Activated CD4-positive, alpha-beta T cell treated with anti-CD3 and anti-CD28 coated beads, Interleukin-2, Interleukin-6, amounts not matched to agents 100 ng/mL and 50 ng/mL, durations not matched to agents 16 hours and 8 hours (primary cell): ENCODE measurements around the gene ARHGAP19.
"Not testable (repeated sequence)": the region's sequence is repeated elsewhere in the genome, so short reads cannot be mapped to it uniquely, and the experiment has no call there.

ENCODE experiments used
- DNase-seq: peaks from one replicate; pipeline ENCODE4 v3.0.0-alpha.2; 2020

The ARHGAP19 gene

DNA sequence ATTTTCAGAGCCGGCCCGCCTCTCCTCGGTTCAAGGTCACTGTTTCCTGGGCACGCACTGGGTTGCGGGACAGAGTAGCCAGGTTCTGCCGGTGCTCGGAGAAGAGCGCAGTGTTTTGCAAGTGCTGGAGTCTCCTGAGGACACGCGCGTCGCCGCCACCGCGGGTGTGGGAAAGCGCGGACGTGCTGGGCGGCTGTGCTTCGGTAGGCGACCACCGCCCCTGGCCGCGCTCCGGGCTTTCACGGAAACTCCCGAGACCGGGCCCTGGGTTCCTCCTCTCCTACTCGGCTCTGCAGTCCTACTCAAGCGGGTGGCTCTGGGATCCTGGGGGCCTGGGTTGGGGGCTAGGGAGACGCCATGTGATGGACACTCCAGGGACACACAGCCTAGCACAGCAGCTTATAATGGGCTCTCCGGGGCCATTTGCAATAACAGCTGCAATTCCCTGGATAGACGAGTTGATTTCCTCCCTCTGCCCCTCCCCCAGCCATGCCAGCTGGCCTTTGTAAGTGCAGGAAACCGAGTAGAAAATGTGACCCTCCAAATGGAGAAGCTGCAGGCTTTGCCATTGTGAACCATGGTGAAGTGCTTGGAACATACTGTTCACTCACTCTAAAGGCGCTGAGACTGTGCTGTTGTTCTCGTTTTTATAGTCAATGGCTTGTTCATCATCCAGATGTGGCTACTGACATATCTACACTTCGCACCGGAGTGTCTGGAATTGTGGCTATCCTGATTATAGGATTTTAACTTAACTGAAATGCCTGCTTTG lies 28.8 kb upstream of the ARHGAP19 start:
- no peak for DNase-seq

DNA sequence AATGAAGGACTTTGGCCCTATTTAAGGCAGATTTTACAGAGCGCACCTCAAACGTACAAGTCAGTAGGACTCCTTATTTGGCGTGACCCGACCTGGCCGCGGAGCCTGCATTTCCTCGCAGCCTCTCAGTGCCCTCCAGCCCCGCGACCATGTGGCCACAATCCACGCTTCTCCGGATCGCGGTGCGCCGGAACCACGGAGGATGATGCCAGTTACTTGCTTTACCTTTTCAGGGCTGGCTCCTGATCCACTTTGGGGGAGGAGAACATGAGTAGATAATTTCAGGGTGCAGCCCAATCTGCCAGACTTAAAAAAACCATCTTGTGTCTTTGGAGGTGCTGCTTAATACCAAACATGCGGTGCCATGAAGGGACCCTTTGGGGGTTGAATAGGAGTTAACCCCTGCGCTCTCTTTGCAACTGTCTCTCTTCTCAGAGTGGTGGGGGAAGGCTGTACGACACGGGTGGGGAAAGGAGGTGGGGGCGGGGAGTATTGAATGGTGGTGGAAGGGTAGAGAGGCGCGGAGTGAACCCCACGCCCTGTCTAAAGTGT lies 28.1 kb upstream of the ARHGAP19 start:
- DNase-seq = no peak

DNA sequence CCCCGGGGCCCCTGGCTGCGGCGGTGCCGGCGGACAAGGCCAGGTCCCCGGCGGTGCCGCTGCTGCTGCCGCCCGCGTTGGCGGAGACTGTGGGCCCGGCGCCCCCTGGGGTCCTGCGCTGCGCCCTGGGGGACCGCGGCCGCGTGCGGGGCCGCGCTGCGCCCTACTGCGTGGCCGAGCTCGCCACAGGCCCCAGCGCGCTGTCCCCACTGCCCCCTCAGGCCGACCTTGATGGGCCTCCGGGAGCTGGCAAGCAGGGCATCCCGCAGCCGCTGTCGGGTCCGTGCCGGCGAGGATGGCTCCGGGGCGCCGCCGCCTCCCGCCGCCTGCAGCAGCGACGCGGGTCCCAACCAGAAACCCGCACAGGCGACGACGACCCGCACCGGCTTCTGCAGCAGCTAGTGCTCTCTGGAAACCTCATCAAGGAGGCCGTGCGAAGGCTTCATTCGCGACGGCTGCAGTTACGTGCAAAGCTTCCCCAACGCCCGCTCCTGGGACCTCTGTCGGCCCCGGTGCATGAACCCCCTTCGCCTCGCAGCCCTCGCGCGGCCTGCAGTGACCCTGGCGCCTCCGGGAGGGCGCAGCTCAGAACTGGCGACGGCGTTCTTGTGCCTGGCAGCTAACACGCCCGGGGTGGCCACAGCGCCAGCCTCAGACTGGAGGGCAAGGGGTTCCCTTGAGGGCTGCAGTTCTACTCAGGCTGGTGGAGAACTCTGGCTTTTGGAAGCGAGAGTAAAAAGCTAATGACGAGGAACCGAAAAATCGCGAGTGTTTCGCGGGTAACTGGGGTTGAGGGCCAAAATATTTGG lies 27.4 kb upstream of the ARHGAP19 start:
- DNase-seq = peak; percentile 66

DNA sequence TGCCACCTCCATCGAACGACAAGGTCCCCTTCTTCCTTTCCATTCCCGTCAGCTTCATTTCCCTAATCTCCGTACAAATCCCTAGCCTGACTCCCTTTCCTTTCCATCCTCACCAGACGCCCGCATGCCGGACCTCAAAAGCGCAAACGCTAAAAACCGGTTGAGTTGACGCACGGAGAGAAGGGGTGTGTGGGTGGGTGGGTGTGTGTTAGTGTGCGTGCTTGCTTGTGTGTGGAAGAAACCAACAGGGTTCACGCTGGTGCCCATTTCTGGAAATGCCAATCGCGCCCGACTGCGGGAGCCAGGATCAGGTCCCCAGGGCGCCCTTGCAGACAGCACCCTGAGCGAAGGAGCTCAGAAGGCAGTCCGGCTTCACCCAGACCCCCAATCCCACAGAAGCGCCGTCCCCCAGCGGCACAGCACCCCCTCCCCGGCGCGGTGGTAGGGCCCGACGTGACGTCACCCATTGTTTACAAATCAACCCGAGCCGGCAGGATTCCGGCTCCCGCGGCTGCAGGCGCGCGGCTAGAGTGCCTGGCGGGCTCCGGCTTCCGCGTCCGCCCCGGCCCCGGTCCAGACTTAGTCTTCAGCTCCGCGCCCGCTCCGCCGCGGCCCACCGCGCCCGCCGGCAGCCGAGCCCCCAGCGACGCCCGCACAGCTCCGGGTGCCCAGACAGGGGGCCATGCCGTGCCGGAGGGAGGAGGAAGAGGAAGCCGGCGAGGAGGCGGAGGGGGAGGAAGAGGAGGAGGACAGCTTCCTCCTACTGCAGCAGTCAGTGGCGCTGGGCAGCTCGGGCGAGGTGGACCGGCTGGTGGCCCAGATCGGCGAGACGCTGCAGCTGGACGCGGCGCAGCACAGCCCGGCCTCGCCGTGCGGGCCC lies 26.6 kb upstream of the ARHGAP19 start, which contains the start of gene FRAT1:
TSS of gene FRAT1 (plus strand) at position 500 of the 880 bp plus-strand sequence. CDS start at position 683, 183 bp downstream.
- DNase-seq = peak; percentile 91

DNA sequence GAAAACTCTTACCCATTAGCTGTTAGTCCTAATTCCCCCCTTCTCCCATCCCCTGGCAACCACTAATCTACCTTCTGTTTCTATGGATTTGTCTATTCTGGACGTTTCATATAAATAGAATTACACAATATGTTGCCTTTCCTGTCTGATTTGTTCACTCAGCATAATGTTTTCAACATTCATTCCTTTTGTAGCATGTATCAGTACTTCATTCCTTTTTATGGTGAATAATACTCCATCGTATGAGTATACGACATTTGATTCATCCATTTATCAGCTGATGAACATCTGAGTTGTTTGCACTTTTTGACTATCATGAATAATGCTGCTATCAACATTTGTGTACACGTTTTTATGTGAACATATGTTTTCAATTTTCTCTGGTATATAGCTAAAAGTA lies 22.2 kb upstream of the ARHGAP19 start:
- no peak for DNase-seq

DNA sequence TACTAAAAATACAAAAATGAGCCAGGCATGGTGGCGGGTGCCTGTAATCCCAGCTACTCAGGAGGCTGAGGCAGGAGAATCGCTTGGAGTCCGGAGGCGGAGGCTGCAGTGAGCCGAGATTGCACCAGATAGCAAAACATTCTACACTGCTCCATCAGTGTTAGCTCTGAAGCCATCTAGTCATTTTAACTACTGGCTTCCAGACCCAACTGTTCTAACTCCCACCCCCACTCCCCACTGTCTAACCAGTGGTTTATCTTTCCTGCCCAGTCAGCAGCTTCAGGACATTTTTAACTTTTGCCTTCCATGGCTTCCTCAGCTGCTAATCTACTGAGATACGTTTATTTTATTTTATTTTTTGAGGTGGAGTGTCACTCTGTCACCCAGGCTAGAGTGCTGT lies 20.5 kb upstream of the ARHGAP19 start:
- no peak for DNase-seq

DNA sequence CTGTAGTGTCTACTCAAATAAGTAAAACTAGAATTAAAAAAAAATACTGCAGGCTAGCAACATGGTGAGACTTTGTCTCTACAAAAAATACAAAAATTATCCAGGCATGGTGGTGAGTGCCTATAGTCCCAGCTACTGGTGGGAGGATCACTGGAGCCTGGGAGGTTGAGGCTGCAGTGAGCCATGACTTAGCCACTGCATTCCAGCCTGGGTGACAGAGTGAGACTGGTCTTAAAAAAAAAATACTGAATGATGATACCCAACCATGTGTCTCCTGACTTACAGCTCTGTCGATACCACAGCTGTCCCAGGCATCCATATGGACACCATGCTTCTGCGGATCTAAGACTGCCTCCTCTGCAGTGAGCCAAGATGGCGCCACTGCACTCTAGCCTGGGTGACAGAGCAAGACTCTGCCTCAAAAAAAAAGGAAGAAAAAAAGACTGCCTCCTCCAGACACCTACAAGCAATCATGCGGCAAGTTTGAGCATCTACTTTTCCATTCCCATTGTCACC lies 18.7 kb upstream of the ARHGAP19 start:
- DNase-seq = no peak

DNA sequence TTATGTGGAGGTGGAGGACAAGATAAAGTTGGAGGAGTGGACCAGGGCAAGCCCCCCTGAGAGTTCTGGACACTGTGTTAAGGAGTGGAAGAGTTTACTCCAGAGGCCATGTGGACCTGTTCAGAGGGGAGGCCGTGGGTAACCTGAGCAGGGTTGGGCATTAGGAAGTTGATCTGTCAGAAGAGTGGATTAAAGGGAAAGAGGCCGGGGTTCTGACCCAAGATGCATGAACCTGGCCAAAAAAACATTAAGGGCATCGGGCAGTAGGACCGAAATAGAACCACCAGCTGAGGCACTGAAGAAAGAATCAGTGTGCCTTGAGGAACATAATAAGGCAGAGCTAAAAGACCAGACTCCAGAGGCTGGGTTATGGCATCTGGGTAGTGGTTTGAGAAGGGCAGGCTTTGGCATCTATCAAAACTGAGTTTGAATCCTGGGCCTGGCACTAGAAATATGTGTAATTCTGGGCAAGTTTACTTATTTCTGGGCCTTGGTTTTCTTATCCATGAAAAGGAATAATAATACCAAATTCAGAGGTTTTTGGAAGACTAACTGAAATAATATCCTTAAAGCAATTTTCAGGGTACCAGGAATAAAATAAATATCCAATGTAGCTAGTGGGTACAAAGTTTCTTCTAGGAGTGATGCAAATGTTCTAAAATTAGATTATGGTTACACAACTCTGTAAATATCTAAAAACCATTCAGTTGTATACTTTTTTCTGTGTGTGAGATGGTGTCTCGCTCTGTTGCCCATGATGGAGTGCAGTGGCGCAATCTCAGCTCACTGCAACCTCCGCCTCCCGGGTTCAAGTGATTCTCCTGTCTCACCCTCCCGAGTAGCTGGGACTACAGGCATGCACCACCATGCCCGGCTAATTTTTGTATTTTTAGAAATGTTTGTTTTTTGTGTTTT lies 15.7 kb upstream of the ARHGAP19 start:
- no peak for DNase-seq

DNA sequence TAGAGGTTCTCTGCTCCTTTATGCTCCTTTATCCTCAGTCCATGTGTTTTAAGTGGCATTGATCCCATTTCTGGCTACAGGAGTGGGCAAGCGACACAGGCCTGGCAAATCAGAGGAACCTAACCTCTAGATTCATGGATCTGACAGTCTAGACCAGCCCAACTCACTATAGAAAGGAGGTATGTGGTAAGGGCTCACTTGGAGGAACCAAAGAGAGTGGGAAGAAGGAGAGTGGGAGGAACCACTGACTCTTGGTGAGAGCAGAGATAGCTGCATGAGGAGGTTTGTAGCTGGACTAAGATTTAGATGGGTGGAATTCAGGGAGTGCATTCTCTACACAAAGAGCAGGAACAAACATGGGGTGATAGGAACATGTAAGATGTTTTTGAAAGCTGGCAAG lies 15.0 kb upstream of the ARHGAP19 start:
- no peak for DNase-seq

DNA sequence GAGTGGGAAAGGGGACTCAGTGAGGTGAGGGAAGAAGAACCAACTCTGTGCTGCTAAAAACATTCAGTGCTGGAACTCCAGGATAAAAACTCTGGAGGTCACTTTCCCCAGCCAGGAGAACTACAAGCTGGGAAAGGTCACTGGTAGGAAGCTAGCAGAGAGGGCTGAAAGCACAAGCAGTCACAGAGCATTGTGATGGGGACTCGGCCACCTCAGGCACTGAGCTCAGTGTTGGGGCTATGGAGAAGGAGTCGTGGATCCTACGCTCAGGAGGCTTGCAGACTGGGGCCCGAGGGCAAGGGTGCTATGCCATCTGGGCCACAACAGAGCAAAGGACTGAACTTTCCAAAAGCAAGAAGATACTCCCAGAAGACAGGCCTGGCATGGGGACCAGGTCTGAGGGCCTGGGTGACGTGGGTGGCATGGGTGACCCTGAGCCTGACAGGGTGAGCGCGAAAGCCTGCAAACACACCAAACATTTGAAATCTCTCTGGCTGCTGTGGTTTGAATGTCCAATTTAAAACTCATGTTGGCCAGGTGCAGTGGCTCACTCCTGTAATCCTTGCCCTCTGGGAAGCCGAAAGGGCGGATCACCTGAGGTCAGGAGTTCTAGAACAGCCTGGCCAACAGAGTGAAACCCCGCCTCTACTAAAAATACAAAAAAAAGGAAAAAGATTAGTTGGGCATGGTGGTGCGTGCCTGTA lies 9.8 kb upstream of the ARHGAP19 start:
- DNase-seq = no peak

DNA sequence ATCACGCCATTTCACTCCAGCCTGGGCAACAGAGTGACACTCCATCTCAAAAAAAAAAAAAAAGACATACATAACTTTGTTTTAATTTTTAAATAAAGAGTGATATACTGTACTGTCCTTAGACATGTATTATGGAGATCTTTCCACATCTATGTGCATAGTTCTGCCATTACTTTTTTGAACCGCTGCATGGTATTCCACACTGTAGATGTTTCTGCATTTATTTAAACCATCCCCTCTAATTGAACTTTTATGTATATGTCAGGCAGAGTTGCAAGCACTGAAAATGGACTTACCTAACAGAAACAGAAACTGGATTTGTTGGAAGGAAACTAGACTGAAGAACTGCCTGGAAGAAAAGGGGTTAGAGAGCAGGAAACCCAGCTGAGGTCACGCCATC lies 8.5 kb upstream of the ARHGAP19 start:
- DNase-seq = no peak

DNA sequence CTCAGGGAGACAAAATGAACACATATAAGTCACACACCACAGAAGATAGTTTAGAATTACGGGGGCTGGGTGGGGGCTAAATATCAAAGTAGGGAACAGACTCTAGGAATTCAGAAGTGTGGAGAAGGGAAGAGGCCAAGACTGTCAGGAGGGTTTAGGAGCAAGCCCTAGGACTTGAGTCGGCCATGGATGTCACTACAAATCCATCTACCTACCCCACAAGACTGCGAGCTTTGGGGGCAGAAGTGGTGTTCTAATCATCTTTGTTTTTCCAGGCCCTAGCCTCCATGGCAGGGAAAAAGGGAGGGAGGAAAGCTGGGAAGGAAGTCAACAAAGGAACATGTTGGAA lies 5.8 kb upstream of the ARHGAP19 start:
- no peak for DNase-seq

DNA sequence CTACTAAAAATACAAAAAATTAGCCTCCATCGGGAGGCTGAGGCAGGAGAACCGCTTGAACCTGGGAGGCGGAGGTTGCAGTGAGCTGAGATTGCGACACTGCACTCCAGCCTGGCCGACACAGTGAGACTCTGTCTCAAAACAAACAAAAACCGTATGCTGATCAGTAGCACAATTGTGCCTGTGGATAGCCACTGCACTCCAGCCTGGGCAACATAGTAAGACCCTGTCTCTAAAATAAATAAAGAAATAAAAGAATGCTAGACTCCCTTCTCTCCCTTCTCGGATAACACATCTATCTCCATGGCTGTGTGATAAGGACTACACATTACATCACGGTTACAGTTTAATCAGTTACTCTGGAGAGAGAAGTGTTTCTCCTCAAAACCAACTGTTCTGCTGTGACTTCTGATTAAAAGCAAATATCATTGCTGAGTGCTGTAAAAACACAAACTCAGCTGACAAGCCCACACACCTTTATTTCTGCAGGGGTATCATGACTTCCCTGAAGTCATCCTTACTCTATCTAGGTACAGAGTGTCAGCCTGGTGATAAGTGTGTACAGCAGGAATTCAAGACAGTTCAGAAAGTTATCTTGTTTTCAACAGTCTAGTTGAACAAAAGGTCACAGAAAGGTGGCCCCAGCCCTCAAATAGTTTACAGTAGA lies 5.3 kb upstream of the ARHGAP19 start:
- DNase-seq = no peak

DNA sequence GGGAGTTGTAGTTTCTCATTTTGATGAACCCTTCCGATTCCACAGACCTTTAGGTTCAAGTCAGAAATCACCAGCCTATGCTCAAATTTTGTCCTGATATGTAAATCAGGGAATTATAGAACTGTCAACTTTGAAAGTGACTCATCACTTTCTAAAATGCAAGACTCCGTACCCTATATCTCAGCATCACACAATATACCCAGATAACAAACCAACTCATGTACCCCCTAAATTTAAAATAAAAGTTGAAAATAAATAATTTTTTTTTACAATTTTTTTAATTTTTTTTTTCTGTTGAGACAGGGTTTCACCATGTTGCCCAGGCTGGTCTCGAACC lies 393 bp upstream of the ARHGAP19 start:
- DNase-seq = no peak

DNA sequence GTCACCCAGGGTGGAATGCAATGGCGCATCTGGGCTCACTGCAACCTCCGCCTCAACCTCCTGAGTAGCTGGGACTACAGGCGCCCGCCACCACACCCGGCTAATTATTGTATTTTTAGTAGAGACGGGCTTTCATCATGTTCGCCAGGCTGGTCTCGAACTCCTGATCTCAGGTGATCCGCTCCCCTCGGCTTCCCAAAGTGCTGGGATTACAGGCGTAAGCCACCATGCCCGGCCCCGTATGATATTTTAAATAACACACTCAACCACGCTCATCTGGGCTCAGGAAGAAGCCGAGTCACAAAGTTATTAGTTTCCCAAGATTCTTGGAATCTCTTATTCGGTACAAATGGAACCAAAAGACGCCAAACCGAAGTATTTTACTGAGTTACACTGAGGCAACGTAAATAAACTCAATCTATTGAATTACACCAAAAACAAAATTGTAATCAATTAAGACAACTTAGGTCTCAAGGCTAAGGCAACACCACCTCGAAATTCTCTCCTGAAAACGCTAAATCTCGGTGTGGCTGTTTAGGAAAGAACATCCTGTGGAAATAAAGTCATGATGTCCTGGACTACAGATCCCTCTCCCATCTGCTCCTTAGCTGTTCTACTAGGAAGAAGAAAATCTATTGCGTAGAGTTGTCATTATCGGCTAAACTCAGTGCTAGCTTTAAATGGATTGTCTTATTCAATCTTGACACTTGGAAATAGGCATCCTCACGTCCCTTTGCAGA lies 910 bp downstream of the ARHGAP19 start:
- DNase-seq = no peak

DNA sequence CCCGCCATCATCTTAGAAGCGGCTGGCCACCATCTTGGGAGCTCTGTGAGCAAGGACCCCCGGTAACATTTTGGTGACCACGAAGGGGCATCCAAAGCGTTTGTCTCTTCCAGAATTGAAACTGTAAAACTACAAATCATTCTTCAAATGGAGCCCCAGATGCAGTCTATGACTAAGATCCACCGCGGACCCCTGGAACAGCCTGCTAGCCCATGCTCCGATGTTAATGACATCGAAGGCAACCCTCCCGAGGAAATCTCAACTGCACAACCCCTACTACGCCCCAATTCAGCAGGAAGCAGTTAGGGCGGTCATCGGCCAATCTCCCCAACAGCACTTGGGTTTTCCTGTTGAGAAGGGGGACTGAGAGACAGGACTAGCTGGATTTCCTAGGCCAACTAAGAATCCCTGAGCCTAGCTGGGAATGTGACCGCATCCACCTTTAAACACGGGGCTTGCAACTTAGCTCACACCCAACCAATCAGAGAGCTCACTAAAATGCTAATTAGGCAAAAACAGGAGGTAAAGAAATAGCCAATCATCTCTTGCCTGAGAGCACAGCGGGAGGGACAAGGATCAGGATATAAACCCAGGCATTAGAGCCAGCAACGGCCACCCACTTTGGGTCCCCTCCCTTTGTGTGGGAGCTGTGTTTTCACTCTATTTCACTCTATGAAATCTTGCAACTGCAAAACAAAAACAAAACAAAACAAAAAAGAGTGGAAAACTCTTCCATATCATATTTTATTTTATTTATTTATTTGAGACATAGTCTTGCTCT lies 1.7 kb downstream of the ARHGAP19 start:
- not testable (repeated sequence) for DNase-seq

DNA sequence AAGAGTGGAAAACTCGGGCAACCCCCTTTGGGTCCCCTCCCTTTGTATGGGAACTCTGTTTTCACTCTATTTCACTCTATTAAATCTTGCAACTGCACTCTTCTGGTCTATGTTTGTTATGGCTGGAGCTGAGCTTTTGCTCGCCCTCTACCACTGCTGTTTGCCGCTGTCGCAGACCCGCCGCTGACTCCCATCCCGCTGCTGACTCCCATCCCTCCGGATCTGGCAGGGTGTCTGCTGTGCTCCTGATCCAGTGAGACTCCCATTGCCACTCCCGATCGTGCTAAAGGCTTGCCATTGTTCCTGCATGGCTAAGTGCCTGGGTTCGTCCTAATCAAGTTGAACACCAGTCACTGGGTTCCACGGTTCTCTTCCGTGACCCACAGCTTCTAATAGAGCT lies 2.4 kb downstream of the ARHGAP19 start:
- DNase-seq = not testable (repeated sequence)

DNA sequence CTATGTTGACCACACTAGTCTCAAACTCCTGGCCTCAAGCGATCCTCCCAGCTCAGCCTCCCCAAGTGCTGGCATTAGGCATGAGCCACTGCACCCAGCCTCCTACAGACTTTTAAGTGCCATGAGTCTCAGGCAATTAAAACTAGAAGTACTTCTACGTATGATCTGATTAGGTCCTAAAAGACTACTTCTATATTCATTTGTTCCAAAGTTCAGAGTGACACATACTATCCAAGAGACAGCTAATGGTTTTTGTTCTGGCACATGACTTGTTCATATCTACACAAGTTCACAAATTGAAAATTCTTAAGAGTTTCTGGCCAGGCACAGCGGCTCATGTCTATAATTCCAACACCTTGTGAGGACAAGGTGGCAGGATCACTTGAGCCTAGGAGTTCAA lies 11.7 kb downstream of the ARHGAP19 start:
- no peak for DNase-seq
